SK-N-MC (cell line): ENCODE data around the gene GAS1.

Experiments used
- DNase-seq: peaks from one replicate; pipeline ENCODE4 v3.0.0-alpha.2; 2011; ENCODE audit warnings: low read depth, low spot score
- H3K27ac ChIP-seq: fragments of 200-600 bp; sonication (generic); 2 replicates; pipeline ENCODE4 v1.5.1; 2016; ENCODE audit warnings: mixed run types
- H3K36me3 ChIP-seq: fragments of 200-600 bp; sonication (generic); 2 replicates; pipeline ENCODE4 v1.6.1; 2017; ENCODE audit warnings: antibody characterized with exemption, low read length, mixed read lengths; ENCODE audit not compliant: insufficient read depth
- H3K4me3 ChIP-seq: fragments of 200-600 bp; sonication (generic); 2 replicates; pipeline ENCODE4 v1.5.1; 2016
- H3K9ac ChIP-seq: fragments of 200-600 bp; sonication (generic); 2 replicates; pipeline ENCODE4 v1.8.0; 2017; ENCODE audit warnings: mixed run types, mixed read lengths; ENCODE audit not compliant: insufficient read length
- H3K9me3 ChIP-seq: fragments of 200-600 bp; sonication (generic); 2 replicates; pipeline ENCODE4 v1.6.1; 2017; ENCODE audit warnings: low read depth, mild to moderate bottlenecking, antibody characterized with exemption, low read length, moderate library complexity, mixed read lengths
- EZH2 ChIP-seq: fragments of 200-600 bp; sonication (generic); IDR thresholded peaks from one replicate; pipeline ENCODE4 v1.6.1; 2017; ENCODE audit warnings: antibody characterized with exemption
- FOXP2 ChIP-seq: optimal IDR thresholded peaks from 2 replicates; pipeline ENCODE3; 2011; ENCODE audit warnings: mild to moderate bottlenecking, moderate library complexity; ENCODE audit not compliant: insufficient read depth; ENCODE audit errors: extremely low read length, control extremely low read depth
- POLR2AphosphoS5 ChIP-seq: IDR thresholded peaks from 2 replicates; pipeline ENCODE4 v1.6.1; 2012; ENCODE audit warnings: mild to moderate bottlenecking, low read depth, low read length, borderline replicate concordance

GAS1 gene

DNA sequence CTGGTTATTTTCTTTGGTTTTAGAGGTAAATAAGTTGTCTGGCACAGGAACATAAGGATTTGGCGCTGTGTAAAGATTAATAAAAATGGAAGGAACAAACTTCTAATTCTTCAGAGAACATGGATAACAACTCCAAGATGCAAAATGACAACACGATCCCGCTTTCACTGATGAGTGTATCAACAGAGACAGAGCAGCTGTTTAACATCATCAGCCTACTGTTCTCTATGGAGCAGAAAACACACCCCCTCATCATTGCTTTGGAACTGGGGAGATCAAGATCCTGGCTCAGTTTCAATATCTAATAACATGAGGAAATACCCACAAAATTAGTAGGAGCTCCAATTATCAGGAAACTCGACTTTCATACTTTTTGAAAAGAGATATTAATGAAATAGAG lies 8.3 kb upstream of the GAS1 start:
- H3K36me3 ChIP-seq = no peaks in the 10 kb centered on the region; the same call in 1 of the 2 replicates
- H3K9me3 ChIP-seq = no peaks in the 10 kb centered on the region; the same call in 1 of the 2 replicates
- no peak for DNase-seq
- TF ChIP-seq FOXP2 (no peak), POLR2AphosphoS5 (no peak), EZH2 (no peak)
- no peak overlapping the region for H3K9ac ChIP-seq
- H3K27ac ChIP-seq = no peak overlapping the region
- no peak overlapping the region for H3K4me3 ChIP-seq

DNA sequence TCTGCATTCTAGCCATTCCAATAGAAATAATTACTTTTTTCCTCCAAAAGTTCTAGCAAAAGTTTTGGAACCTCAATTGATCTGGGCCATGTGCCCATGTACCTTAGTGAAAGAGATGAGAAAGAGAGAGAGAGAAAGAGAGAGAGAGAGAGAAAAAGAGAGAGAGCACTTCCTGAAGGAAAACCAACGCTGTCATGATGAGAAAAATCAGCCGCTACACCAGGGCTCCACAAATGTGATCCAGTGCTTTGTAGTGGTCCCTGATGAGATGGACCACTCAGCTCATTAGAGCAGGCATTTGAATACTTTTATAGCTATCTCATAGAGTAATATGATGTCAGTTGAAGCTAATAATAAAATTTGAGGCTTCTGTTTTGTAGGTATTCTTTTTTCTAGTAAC lies 7.7 kb upstream of the GAS1 start:
- Histone ChIP-seq H3K4me3 (no peak overlapping the region), H3K9ac (no peak overlapping the region), H3K27ac (no peak overlapping the region), H3K36me3 (no peaks in the 10 kb centered on the region; the same call in 1 of the 2 replicates), H3K9me3 (no peaks in the 10 kb centered on the region; the same call in 1 of the 2 replicates)
- no peak for DNase-seq
- TF ChIP-seq EZH2 = no peak
- TF ChIP-seq POLR2AphosphoS5 = no peak
- TF ChIP-seq FOXP2 = no peak

DNA sequence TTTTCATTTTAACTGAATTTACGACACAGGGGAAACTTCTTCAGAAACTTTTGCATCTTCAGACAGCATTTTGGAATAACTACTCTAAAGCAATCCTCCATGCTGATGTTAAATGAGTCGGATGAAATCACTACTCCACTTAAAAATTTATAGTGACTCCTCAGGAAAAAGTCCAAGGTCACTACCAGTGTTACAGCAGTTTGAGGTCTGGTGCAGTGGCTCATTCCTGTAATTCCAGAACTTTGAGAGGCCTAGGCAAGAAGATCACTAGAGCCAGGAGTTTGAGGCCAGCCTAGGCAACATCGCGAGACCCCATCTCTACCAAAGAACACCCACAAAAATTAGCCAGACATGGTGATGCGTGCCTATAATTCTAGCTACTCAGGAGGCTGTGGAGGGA lies 5.9 kb upstream of the GAS1 start:
- TF ChIP-seq FOXP2 (no peak), POLR2AphosphoS5 (no peak), EZH2 (no peak)
- no peak overlapping the region for H3K4me3 ChIP-seq
- no peaks in the 10 kb centered on the region; the same call in 1 of the 2 replicates for H3K36me3 ChIP-seq
- DNase-seq = no peak
- H3K9ac ChIP-seq = no peak overlapping the region
- no peak overlapping the region for H3K27ac ChIP-seq
- no peaks in the 10 kb centered on the region; the same call in 1 of the 2 replicates for H3K9me3 ChIP-seq

DNA sequence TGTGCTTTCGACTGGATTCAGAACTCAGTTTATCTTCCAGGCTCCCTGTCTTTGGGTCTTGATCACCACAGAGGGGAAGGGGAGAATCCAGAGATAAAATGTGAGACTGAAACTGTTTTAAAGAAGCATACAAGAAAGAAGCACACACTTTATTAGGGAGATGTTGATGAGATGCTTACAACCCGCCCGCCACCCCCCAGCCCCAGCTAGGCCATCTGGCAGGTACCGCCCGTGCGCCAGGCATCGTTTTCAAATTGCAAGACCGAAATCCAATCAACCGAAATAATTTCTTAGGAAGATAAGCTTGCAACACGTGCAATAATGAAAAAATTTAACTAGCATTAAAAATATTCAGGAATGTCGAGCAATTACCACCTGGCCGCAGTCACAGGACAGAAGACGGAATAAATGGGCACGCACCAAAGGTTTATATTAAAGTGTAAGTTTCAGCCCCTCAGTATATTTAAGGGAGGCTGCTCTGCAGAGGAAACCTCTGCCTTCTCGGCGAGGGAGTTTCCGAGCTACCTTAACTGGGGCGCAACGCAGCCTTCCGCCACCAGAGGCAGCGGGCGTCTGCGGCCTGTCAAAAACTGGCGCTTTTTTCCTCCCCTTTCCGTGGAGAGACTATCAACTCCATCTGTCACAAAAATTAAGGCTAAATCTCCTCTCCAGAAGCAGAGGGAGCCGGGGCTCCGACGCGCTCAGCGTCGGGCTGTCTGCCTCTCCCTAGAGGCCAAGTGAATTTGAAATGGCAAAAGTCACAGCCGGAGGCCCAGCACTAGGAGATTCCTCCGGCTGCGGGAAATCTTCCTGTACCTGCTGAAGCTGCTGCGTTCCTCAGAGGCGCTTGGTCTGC lies 996 bp upstream of the GAS1 start:
- H3K9me3 ChIP-seq = no peaks in the 10 kb centered on the region; the same call in 1 of the 2 replicates
- peak; percentile 69 for DNase-seq
- H3K4me3 ChIP-seq = peak overlapping the region; percentile 99
- peaks cover 26% of the 10 kb centered on the region for H3K36me3 ChIP-seq
- H3K27ac ChIP-seq = peak overlapping the region; percentile 93
- no peak for TF ChIP-seq EZH2
- no peak for TF ChIP-seq FOXP2
- no peak; the same call in 1 of the 2 replicates for TF ChIP-seq POLR2AphosphoS5
- H3K9ac ChIP-seq = peak overlapping the region; percentile 71

DNA sequence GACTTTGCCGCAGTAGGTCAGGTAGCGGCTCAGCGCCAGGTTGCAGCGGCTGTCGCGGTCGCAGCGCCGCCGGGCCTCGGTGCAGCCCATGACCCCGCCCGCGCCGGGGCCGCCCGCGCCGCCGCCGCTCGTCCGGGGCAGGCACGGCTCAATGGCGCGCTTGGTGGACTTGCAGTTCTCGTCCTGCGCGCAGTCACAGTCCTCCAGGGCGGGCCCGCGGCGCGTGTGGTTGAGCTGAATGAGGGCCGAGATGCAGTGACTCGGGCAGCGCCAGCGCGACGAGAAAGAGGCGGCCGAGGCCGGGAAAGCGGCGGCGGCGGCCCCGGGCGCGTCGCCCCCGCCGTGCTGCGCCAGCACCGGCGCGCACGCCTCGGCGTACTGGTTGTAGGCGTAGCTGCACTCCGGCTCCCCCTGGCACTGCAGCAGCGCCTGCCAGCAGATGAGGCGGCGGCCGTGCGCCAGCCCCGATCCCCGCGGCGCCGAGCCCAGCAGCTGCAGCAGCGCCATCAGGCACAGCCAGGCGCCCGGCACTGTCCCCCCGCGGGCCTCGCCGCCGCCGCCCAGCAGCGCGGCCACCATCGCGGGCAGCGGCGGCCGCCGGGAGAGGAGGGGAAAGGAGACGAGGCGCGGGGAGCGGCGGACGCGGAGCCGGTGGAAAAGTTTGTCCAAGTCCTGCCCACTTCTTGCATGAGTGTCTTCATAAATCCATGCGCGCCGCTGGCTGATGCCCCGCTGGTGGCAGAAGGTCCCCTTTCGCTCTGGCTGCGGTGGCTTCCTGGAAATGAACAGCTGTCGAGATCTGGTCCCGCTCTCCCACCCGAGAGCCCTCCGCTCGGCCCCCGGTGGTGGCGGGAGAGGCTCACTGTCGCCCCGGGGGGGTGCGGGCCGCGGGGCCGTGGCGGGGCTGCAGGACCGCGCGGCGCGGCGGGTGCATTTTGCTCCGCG lies 833 bp downstream of the GAS1 start:
- no peak for TF ChIP-seq FOXP2
- TF ChIP-seq POLR2AphosphoS5 = no peak; the same call in 1 of the 2 replicates
- no peak for TF ChIP-seq EZH2
- Histone ChIP-seq H3K27ac (peak overlapping the region; percentile 98), H3K36me3 (peaks cover 26% of the 10 kb centered on the region), H3K4me3 (peak overlapping the region; percentile 99), H3K9me3 (no peaks in the 10 kb centered on the region; the same call in 1 of the 2 replicates), H3K9ac (peak overlapping the region; percentile 99)
- DNase-seq = peak; percentile 47

DNA sequence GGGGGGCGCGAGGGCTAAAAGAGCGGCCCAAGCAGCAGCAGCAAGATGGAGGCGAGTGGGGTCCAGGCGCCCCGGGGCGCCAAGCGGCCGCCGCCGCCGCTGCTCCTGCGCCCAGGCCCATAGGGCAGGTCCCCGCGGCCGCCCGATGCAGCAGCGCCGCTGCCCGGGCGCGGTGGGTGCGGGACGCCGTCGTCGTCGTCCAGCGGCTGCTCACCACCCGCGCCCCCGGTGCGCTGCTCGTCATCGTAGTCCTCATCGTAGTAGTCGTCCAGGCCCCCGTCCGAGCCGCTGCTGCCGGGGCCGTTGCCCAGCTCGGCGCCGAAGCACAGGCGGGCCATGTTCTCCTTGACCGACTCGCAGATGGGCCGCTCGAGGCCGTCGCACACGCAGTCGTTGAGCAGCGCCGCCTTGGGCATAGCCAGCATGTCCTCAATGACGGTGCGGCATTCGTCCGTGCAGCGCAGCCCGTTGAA lies 1.5 kb downstream of the GAS1 start:
- Histone ChIP-seq H3K36me3 (peaks cover 26% of the 10 kb centered on the region), H3K9ac (peak overlapping the region; percentile 99), H3K4me3 (peak overlapping the region; percentile 99), H3K27ac (peak overlapping the region; percentile 98), H3K9me3 (no peaks in the 10 kb centered on the region; the same call in 1 of the 2 replicates)
- no peak for DNase-seq
- TF ChIP-seq EZH2 (no peak), FOXP2 (no peak), POLR2AphosphoS5 (no peak; the same call in 1 of the 2 replicates)

DNA sequence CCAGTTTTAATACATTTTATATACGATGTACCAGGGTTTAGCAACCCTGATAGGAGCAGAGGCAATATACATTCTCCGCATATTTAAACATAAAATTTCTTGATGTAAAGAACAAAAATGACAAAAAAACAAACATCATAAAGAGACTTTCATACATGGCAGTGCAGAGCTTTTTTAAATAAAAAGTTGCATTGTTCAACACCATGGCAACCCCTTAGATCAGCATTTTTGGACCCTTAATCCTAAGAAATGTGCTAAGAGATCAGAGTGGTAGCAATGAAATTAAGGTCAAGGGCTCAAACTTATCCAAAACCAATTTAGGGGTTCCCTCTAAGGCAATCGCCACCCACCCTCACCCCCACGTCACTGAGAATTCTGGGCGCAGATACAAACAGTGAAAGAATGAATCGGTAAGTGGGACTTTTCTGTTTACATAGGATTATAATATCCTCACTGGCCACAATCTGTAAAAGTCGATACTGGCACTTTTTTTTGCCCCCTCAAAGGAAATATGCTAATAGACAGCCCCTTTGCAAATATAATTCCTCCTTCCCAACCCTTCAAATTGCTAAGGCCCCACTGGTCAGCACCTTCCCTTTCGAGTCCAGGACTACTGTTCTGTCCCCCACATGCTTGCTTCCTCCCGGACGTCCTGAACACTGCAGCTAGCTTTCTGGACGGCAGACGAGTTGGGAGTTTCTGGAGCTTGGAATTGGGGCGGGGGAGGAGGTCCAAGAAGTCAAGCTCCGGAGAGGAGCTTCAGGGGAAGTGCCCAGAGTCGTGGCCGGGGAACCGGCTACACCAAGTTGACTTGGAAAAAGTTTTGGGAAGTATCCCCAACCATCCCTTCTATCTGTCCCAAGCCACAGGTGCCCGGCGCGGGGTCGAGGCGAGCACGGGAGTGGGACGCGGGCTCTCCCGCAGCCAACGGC lies 2.2 kb downstream of the GAS1 start:
- peak overlapping the region; percentile 99 for H3K9ac ChIP-seq
- H3K36me3 ChIP-seq = peaks cover 26% of the 10 kb centered on the region
- no peak for DNase-seq
- H3K4me3 ChIP-seq = peak overlapping the region; percentile 99
- H3K9me3 ChIP-seq = no peaks in the 10 kb centered on the region
- TF ChIP-seq FOXP2 (no peak), POLR2AphosphoS5 (peak; percentile 51; the same call in 1 of the 2 replicates), EZH2 (no peak)
- peak overlapping the region; percentile 98 for H3K27ac ChIP-seq
